NOMO-1 (cell line): ENCODE measurements around the gene SCAPER.
"Not testable (repeated sequence)": the region's sequence is repeated elsewhere in the genome, so short reads cannot be mapped to it uniquely, and the experiment has no call there.

Experiments
- DNase-seq, 2 experiments: peaks; one replicate each; lab custom pipeline; 2025; ENCODE audit not compliant: unreplicated experiment in 2 of 2; lab: John Stamatoyannopoulos, UW

SCAPER gene

GRCh38 chr15:76864586-76864985, 40.6 kb downstream of the SCAPER start:
- no peak for DNase-seq

- DNase-seq = no peak
These were observed 41.4 kb downstream of the SCAPER start for GRCh38 chr15:76863693-76864092.

- no peak for DNase-seq
These were observed 42.0 kb downstream of the SCAPER start for GRCh38 chr15:76863123-76863522.

GRCh38 chr15:76861815-76862397, 43.2 kb downstream of the SCAPER start:
- DNase-seq = no peak

- no peak for DNase-seq
These were observed 44.9 kb downstream of the SCAPER start for GRCh38 chr15:76860201-76860600.

- DNase-seq = not testable (repeated sequence)
These were observed 54.8 kb downstream of the SCAPER start for GRCh38 chr15:76850367-76850766.

- DNase-seq = no peak
These were observed 58.4 kb downstream of the SCAPER start for GRCh38 chr15:76846782-76847181.

- DNase-seq = no peak
These were observed 61.0 kb downstream of the SCAPER start for GRCh38 chr15:76844096-76844495.

- DNase-seq = no peak
These were observed 61.9 kb downstream of the SCAPER start for GRCh38 chr15:76843269-76843668.

GRCh38 chr15:76840830-76841460, 64.2 kb downstream of the SCAPER start:
- DNase-seq = peak in 1 of 2 experiments; percentile 42

- DNase-seq = no peak
These were observed 66.0 kb downstream of the SCAPER start for GRCh38 chr15:76839173-76839572.

- no peak for DNase-seq
These were observed 67.7 kb downstream of the SCAPER start for GRCh38 chr15:76837474-76837873.

GRCh38 chr15:76829939-76830338, 75.2 kb downstream of the SCAPER start:
- DNase-seq = no peak

GRCh38 chr15:76823890-76824289, 81.2 kb downstream of the SCAPER start:
- no peak for DNase-seq

GRCh38 chr15:76823303-76823702, 81.8 kb downstream of the SCAPER start:
- DNase-seq = no peak

- not testable (repeated sequence) for DNase-seq
These were observed 86.2 kb downstream of the SCAPER start for GRCh38 chr15:76818926-76819325.

GRCh38 chr15:76815421-76815820, 89.7 kb downstream of the SCAPER start:
- DNase-seq = no peak

- no peak for DNase-seq
These were observed 92.8 kb downstream of the SCAPER start for GRCh38 chr15:76812381-76812780.

- DNase-seq = peak in 1 of 2 experiments; percentile 35
These were observed 95.6 kb downstream of the SCAPER start for GRCh38 chr15:76809412-76810103.

- DNase-seq = no peak
These were observed 102.0 kb downstream of the SCAPER start for GRCh38 chr15:76803049-76803571.

GRCh38 chr15:76802411-76802810, 102.7 kb downstream of the SCAPER start:
- no peak for DNase-seq

- no peak for DNase-seq
These were observed 105.4 kb downstream of the SCAPER start for GRCh38 chr15:76799760-76800159.
